ENCODE measurements around the gene EPN1. TPM values are rescaled to one million over a fixed set of nuclear protein-coding genes. Genes with fewer than 3 reads are reported as not detected.

EPN1 gene
- total and polyA plus RNA-seq, 8 donors, result 38.4 to 102 (median 80.9) TPM

- DNase-seq, result peak; percentile 41 to 87 (median 69)
- intact Hi-C loops (cut with DNase I), result no loop called here
Measured at GRCh38 chr19:55640043-55640576, 34.9 kb upstream of the EPN1 start.

DNA sequence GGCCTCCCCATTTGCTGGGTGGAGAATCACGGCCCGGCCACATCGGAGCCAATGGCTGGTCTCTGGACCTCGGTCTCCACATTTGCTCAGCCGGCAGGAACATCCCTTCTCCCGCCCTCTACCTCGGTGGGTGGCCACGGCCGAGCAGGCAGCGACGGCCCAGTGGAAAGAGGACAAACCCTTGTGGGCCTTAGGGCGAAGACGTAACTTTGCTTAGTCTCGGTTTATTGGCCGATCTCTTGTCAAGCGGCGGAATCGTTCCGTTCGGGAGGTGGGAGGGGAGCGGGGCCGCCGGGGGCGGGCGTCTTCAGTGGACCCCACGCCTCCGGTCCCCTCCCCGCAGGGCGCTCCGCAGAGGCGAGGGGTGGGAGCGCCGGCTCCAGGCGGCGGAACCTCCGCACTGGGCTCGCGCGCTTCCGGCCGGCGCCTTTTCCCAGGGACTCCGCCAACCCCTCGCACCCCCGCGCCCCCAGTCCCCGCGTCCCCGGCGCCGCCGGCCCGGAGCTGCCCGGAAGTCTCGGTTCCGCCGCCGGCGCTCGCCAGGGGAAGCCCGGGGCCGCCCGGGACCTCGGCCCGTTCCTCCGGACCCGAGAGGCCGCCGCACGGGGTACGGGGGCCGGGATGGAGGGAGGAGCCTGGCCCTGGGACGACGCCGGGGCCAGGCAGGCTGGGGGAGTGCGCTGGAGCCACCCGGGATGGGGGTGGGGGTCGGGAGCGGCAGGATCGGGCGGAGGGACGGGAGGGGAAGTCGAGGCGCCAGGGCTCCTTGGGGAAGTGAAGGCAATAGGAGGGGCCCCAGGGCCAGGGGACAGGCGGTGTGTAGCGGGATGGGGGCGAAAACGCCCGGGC lies 34.2 kb upstream of the EPN1 start, which contains the start of gene ZNF580:
Gene ZNF580, plus strand, starts transcription at position 426 of the 849 bp plus-strand sequence. CDS start 1,507 bp downstream, outside the sequence.
- TF ChIP-seq, protein P1, sequence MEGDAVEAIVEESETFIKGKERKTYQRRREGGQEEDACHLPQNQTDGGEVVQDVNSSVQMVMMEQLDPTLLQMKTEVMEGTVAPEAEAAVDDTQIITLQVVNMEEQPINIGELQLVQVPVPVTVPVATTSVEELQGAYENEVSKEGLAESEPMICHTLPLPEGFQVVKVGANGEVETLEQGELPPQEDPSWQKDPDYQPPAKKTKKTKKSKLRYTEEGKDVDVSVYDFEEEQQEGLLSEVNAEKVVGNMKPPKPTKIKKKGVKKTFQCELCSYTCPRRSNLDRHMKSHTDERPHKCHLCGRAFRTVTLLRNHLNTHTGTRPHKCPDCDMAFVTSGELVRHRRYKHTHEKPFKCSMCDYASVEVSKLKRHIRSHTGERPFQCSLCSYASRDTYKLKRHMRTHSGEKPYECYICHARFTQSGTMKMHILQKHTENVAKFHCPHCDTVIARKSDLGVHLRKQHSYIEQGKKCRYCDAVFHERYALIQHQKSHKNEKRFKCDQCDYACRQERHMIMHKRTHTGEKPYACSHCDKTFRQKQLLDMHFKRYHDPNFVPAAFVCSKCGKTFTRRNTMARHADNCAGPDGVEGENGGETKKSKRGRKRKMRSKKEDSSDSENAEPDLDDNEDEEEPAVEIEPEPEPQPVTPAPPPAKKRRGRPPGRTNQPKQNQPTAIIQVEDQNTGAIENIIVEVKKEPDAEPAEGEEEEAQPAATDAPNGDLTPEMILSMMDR (IDR thresholded peaks at IDR 0.05), result no peak
- Histone ChIP-seq H3K4me1 (peaks cover 13 to 18% (median 14%) of the 10 kb centered on the region in 3 donors), H3K27ac (peak within 1 kb of the TSS; percentile 64 to 89 (median 82)), H3K9me3 (no peaks in the 10 kb centered on the region), H3K27me3 (no peaks in the 10 kb centered on the region), H3K36me3 (no peaks in the 10 kb centered on the region), H3K4me3 (peak within 1 kb of the TSS; percentile 63 to 86 (median 71))
- FAIRE-seq (no peak), ATAC-seq (peak; percentile 65 to 72 (median 70)), DNase-seq (peak; percentile 54 to 91 (median 72))
- intact Hi-C loops (cut with DNase I), result no loop called here
- WGBS, 2 donors, result 0 to 1% methylated on average over 65 to 89 of the region's 89 CpGs

More at GRCh38 chr19:55640043-55640576, 34.9 kb upstream of the EPN1 start:
- no peaks in the 10 kb centered on the region for H3K27me3 ChIP-seq
- H3K9me3 ChIP-seq, result no peaks in the 10 kb centered on the region
- FAIRE-seq (no peak), ATAC-seq (peak; percentile 25 to 38 (median 32))
- no peaks in the 10 kb centered on the region for H3K36me3 ChIP-seq
- H3K4me1 ChIP-seq, result peaks cover 13 to 22% (median 14%) of the 10 kb centered on the region in 3 donors
- TF ChIP-seq, protein P1 (IDR thresholded peaks at IDR 0.05), result peak in 1 of 4 donors; percentile 18
- H3K4me3 ChIP-seq, result peak overlapping the region; percentile 63 to 86 (median 71)
- 14 to 19% methylated on average over 38 of the region's 38 CpGs for WGBS, 2 donors
- H3K27ac ChIP-seq, result peak overlapping the region; percentile 64 to 89 (median 82)

DNA sequence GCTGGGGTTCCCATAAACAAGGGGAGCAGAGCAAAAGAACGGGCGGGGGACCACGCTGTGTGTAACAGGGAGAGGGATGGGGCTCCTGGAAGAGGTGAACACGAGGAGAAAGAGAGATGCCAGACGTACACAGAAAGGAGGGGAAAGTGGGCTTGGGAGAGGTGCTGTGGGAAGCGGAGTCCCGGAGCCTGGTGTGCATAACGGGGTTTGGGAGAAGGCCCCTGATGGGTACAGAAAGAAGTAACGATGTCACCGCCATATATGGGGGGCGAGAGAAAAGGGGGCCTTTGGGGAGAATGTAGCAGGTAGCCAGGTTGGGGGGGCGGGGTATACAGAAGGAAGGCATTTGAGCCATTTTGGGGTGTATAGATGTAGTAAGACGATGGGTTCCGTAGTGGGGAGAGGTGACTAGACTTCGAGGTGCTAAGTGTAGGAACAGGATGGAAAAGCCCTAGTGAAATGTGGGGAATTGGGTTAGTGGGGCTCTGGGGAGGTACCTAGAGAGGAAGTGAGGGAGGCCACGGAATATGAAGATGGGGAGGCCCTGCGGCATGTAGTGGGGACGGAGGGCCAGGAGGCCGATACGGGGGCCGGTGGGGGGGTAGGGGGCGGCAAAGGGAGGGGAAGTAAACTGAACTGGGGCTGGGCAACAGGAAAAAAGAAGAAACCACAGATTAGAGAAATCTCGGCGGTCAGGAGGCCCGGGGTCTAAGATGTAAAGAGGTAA lies 33.4 kb upstream of the EPN1 start:
- Histone ChIP-seq H3K27me3 (no peaks in the 10 kb centered on the region), H3K4me1 (peaks cover 7 to 13% (median 10%) of the 10 kb centered on the region in 3 donors), H3K27ac (peak overlapping the region; percentile 64 to 89 (median 82))

GRCh38 chr19:55642153-55643002 lies 32.6 kb upstream of the EPN1 start:
- no peak for FAIRE-seq
- no peaks in the 10 kb centered on the region for H3K36me3 ChIP-seq
- peak overlapping the region; percentile 33 to 86 (median 68) for H3K4me3 ChIP-seq
- peak; percentile 1 to 6 (median 4) for ATAC-seq
- peaks cover 7 to 17% (median 10%) of the 10 kb centered on the region in 3 donors for H3K4me1 ChIP-seq
- TF ChIP-seq, protein P1 (IDR thresholded peaks at IDR 0.05), result no peak
- intact Hi-C loops (cut with DNase I), result no loop called here
- H3K27me3 ChIP-seq, result no peaks in the 10 kb centered on the region
- H3K9me3 ChIP-seq, result no peaks in the 10 kb centered on the region
- H3K27ac ChIP-seq, result peak overlapping the region; percentile 31 to 89 (median 54)
- WGBS, 2 donors, result 1% methylated on average over 36 to 65 of the region's 65 CpGs
- peak in 3 of 6 donors; percentile 32 to 82 (median 59) for DNase-seq

More for the DNA sequence above, 33.4 kb upstream of the EPN1 start:
- peak overlapping the region; percentile 63 to 86 (median 71) for H3K4me3 ChIP-seq
- TF ChIP-seq, protein P1 (IDR thresholded peaks at IDR 0.05), result no peak
- FAIRE-seq, result no peak
- ATAC-seq, result peak in 3 of 4 donors; percentile 1 to 2 (median 2)
- H3K36me3 ChIP-seq, result no peaks in the 10 kb centered on the region
- no peaks in the 10 kb centered on the region for H3K9me3 ChIP-seq
- intact Hi-C loops (cut with DNase I), result no loop called here
- DNase-seq, result peak in 2 of 6 donors; percentile 17 to 18
- WGBS, 2 donors, result 1 to 2% methylated on average over 25 of the region's 25 CpGs

Measured in pancreas (tissue), 10 donors.